CD14-positive monocyte (primary cell): ENCODE results near the gene RRBP1. TPM values are rescaled to one million over a fixed set of nuclear protein-coding genes. Genes with fewer than 3 reads are reported as not detected.

Source experiments
- DNase-seq, 3 donors: peaks; one replicate each; pipeline ENCODE4 v3.0.0-alpha.2; 2011 to 2022
- H2AFZ ChIP-seq: 2 replicates; pipeline ENCODE4 v1.6.0; 2012; ENCODE audit warnings: mild to moderate bottlenecking, low read depth, low read length, inconsistent platforms; ENCODE audit not compliant: insufficient read depth, poor library complexity, severe bottlenecking
- H3K27ac ChIP-seq, 2 donors: 1 replicate in 1 of 2; 2 replicates in 1 of 2; pipeline ENCODE4 v1.5.1; 2012 to 2013; ENCODE audit warnings: low read length in 2 of 2, control low read depth in 1 of 2, inconsistent platforms in 1 of 2, low read depth in 1 of 2, mild to moderate bottlenecking in 1 of 2
- H3K27me3 ChIP-seq, 2 donors: one replicate each; pipeline versions ENCODE4 v1.6.0 to v1.6.1; 2011 to 2013; ENCODE audit warnings: low read length in 2 of 2; ENCODE audit not compliant: control insufficient read depth in 2 of 2, insufficient read depth in 2 of 2
- H3K36me3 ChIP-seq, 2 donors: replicated peaks in 1 of 2; 1 replicate in 1 of 2; 2 replicates in 1 of 2; pipeline versions ENCODE4 v1.5.1 to v1.6.1; 2012 to 2013; ENCODE audit warnings: low read length in 2 of 2, control low read depth in 1 of 2, inconsistent platforms in 1 of 2, mild to moderate bottlenecking in 1 of 2; ENCODE audit not compliant: insufficient read depth in 2 of 2, control insufficient read depth in 1 of 2
- H3K4me1 ChIP-seq, 2 donors: 1 replicate in 1 of 2; 2 replicates in 1 of 2; pipeline versions ENCODE4 v1.5.1 to v1.6.1; 2012 to 2013; ENCODE audit warnings: low read length in 2 of 2, control low read depth in 1 of 2, inconsistent platforms in 1 of 2, mild to moderate bottlenecking in 1 of 2, moderate library complexity in 1 of 2; ENCODE audit not compliant: insufficient read depth in 2 of 2, control insufficient read depth in 1 of 2
- H3K4me2 ChIP-seq: replicated peaks from 2 replicates; pipeline ENCODE3; 2012; ENCODE audit warnings: low read length, moderate library complexity, mild to moderate bottlenecking; ENCODE audit not compliant: poor library complexity, severe bottlenecking; ENCODE audit errors: extremely low read depth
- H3K4me3 ChIP-seq, 3 experiments: fragments of 200-600 bp in 1 of 3; sonication (generic) in 1 of 3; replicated peaks in 1 of 3; 1 replicate in 2 of 3; 2 replicates in 1 of 3; pipeline ENCODE4 v1.5.1; 2011 to 2013; ENCODE audit warnings: low read length in 3 of 3, mild to moderate bottlenecking in 3 of 3, control low read depth in 2 of 3, low read depth in 2 of 3, inconsistent platforms in 1 of 3, moderate library complexity in 1 of 3
- H3K79me2 ChIP-seq: 2 replicates; pipeline ENCODE4 v1.6.0; 2012; ENCODE audit warnings: mild to moderate bottlenecking, control low read depth, inconsistent platforms, low read length, moderate library complexity; ENCODE audit not compliant: insufficient read depth
- H3K9ac ChIP-seq: 2 replicates; pipeline ENCODE4 v1.6.0; 2017; ENCODE audit warnings: low read length, mild to moderate bottlenecking; ENCODE audit not compliant: insufficient read depth, poor library complexity, severe bottlenecking
- H3K9me3 ChIP-seq, 2 donors: replicated peaks in 1 of 2; 1 replicate in 1 of 2; 2 replicates in 1 of 2; pipeline versions ENCODE4 v1.5.1 to v1.6.1; 2012 to 2013; ENCODE audit warnings: low read length in 2 of 2, control low read depth in 1 of 2; ENCODE audit not compliant: control insufficient read depth in 1 of 2, insufficient read depth in 1 of 2
- H4K20me1 ChIP-seq: 2 replicates; pipeline ENCODE4 v1.6.0; 2012; ENCODE audit warnings: mild to moderate bottlenecking, low read length, control low read depth, moderate library complexity; ENCODE audit not compliant: insufficient read depth
- H3K27ac Mint-ChIP-seq, 7 donors: one replicate each; pipeline ENCODE4 v1.8.0; 2020; ENCODE audit warnings: mild to moderate bottlenecking in 7 of 7, mixed read lengths in 7 of 7, moderate library complexity in 6 of 7, inconsistent platforms in 2 of 7
- H3K27me3 Mint-ChIP-seq, 3 donors: one replicate each; pipeline ENCODE4 v1.8.0; 2021 to 2022; ENCODE audit warnings: low read depth in 3 of 3, mild to moderate bottlenecking in 3 of 3, mixed read lengths in 3 of 3, moderate library complexity in 3 of 3, inconsistent platforms in 1 of 3
- H3K36me3 Mint-ChIP-seq, 2 donors: one replicate each; pipeline ENCODE4 v1.8.0; 2020; ENCODE audit warnings: mixed read lengths in 2 of 2, inconsistent platforms in 1 of 2, mild to moderate bottlenecking in 1 of 2
- H3K4me1 Mint-ChIP-seq: one replicate; pipeline ENCODE4 v1.8.0; 2020; ENCODE audit warnings: mild to moderate bottlenecking, mixed read lengths
- H3K4me3 Mint-ChIP-seq, 2 donors: one replicate each; pipeline ENCODE4 v1.8.0; 2020; ENCODE audit warnings: mild to moderate bottlenecking in 2 of 2, mixed read lengths in 2 of 2, moderate library complexity in 1 of 2
- H3K9me3 Mint-ChIP-seq, 7 donors: one replicate each; pipeline ENCODE4 v1.8.0; 2020 to 2022; ENCODE audit warnings: mixed read lengths in 7 of 7, mild to moderate bottlenecking in 6 of 7, moderate library complexity in 6 of 7, inconsistent platforms in 2 of 7
- CTCF ChIP-seq: fragments of 200-600 bp; IDR thresholded peaks from one replicate; pipeline ENCODE4 v1.8.0; 2022; ENCODE audit warnings: antibody characterized with exemption, mild to moderate bottlenecking
- WGBS: methylation state at CpG from one replicate; pipeline ENCODE4 v1.1.5; 2013; ENCODE audit warnings: missing lambda C conversion rate; ENCODE audit not compliant: insufficient coverage; 5-methylcytosine and 5-hydroxymethylcytosine counted together
- intact Hi-C, 2 donors: fragments of 100-400 bp; cut with micrococcal nuclease; formaldehyde crosslinking; loops; one replicate each; pipeline versions ENCODE4 v1.15.0 to v1.15.1; 2023
- polyA plus RNA-seq, 3 donors: library from polyadenylated mRNA; depleted of rRNA in 1 of 3; unstranded in 2 of 3; stranded (reverse) in 1 of 3; fragments of 300-500 nt in 2 of 3; fragments of >200 nt in 1 of 3; fragmentation: Illumina TruSeq in 2 of 3; gene quantifications; 1 replicate in 2 of 3; 2 replicates in 1 of 3; pipeline ENCODE4 v1.2.3, GENCODE V29; 2012 to 2021

The RRBP1 gene
- polyA plus RNA-seq, 3 donors: 4.7 to 22.2 (median 7.5) TPM

- 94% methylated on average over 4 of the region's 6 CpGs for WGBS
- Mint-ChIP-seq H3K36me3 (no peaks in the 10 kb centered on the region), H3K27ac (no peak overlapping the region)
Observed at GRCh38 chr20:17712708-17713107, 30.7 kb upstream of the RRBP1 start.

GRCh38 chr20:17712201-17712600 is 30.2 kb upstream of the RRBP1 start:
- Mint-ChIP-seq H3K4me1 (no peaks in the 10 kb centered on the region), H3K27ac (no peak overlapping the region), H3K36me3 (no peaks in the 10 kb centered on the region), H3K4me3 (no peak overlapping the region), H3K27me3 (peaks cover 0 to 2% (median 2%) of the 10 kb centered on the region in 3 donors), H3K9me3 (peaks cover 0 to 2% (median 0%) of the 10 kb centered on the region in 7 donors)
- TF ChIP-seq CTCF: no peak
- Histone ChIP-seq H3K79me2 (no peaks in the 10 kb centered on the region), H2AFZ (no peak overlapping the region), H3K4me1 (no peaks in the 10 kb centered on the region), H3K36me3 (no peaks in the 10 kb centered on the region), H3K9ac (no peak overlapping the region), H3K27me3 (no peaks in the 10 kb centered on the region), H4K20me1 (no peaks in the 10 kb centered on the region), H3K27ac (no peak overlapping the region), H3K4me2 (no peak overlapping the region), H3K4me3 (no peak overlapping the region), H3K9me3 (no peaks in the 10 kb centered on the region)
- no peak for DNase-seq
- intact Hi-C loops: no loop called here
- WGBS: no CpG with 5 or more reads among the region's 4 CpGs

More at GRCh38 chr20:17712708-17713107, 30.7 kb upstream of the RRBP1 start:
- no peak overlapping the region for H3K4me2 ChIP-seq
- no peak for DNase-seq
- Mint-ChIP-seq H3K27me3 (peaks cover 0 to 2% (median 2%) of the 10 kb centered on the region in 3 donors), H3K4me3 (no peak overlapping the region), H3K9me3 (peaks cover 0 to 2% (median 0%) of the 10 kb centered on the region in 7 donors), H3K4me1 (no peaks in the 10 kb centered on the region)
- H3K79me2 ChIP-seq: no peaks in the 10 kb centered on the region
- H3K27me3 ChIP-seq: no peaks in the 10 kb centered on the region
- intact Hi-C loops: no loop called here
- no peaks in the 10 kb centered on the region for H3K9me3 ChIP-seq
- no peak overlapping the region for H3K9ac ChIP-seq
- H3K4me3 ChIP-seq: no peak overlapping the region
- no peaks in the 10 kb centered on the region for H3K36me3 ChIP-seq
- TF ChIP-seq CTCF: no peak
- H2AFZ ChIP-seq: no peak overlapping the region
- no peaks in the 10 kb centered on the region for H4K20me1 ChIP-seq
- no peaks in the 10 kb centered on the region for H3K4me1 ChIP-seq
- no peak overlapping the region for H3K27ac ChIP-seq
